NCI-H187 treated with DMSO at 0.1 percent for 48 hours (cell line): ENCODE data around the gene RTCA.
"Not testable (repeated sequence)": the region's sequence is repeated elsewhere in the genome, so short reads cannot be mapped to it uniquely, and the experiment has no call there.

Experiments
- DNase-seq: peaks from one replicate; lab custom pipeline; 2025; lab: John Stamatoyannopoulos, UW

RTCA gene

GRCh38 chr1:100261686-100262085, 4.3 kb upstream of the RTCA start:
- DNase-seq: no peak

GRCh38 chr1:100264081-100264480, 1.9 kb upstream of the RTCA start:
- DNase-seq: not testable (repeated sequence)

- no peak for DNase-seq
Observed at GRCh38 chr1:100265562-100265930, 470 bp upstream of the RTCA start.

GRCh38 chr1:100266741-100267140, 725 bp downstream of the RTCA start:
- no peak for DNase-seq

- DNase-seq: no peak
Observed at GRCh38 chr1:100267284-100267683, 1.3 kb downstream of the RTCA start.

GRCh38 chr1:100268202-100268601, 2.2 kb downstream of the RTCA start:
- DNase-seq: no peak

- no peak for DNase-seq
Observed at GRCh38 chr1:100277866-100278265, 11.8 kb downstream of the RTCA start.

GRCh38 chr1:100279358-100279923, 13.4 kb downstream of the RTCA start:
- DNase-seq: no peak

- no peak for DNase-seq
Observed at GRCh38 chr1:100279954-100280682, 14.1 kb downstream of the RTCA start.

- DNase-seq: no peak
Observed at GRCh38 chr1:100284591-100284990, 18.6 kb downstream of the RTCA start.

- DNase-seq: no peak
Observed at GRCh38 chr1:100287162-100287561, 21.1 kb downstream of the RTCA start.

- no peak for DNase-seq
Observed at GRCh38 chr1:100290291-100290690, 24.3 kb downstream of the RTCA start.

GRCh38 chr1:100292711-100293110, 26.7 kb downstream of the RTCA start:
- no peak for DNase-seq

GRCh38 chr1:100296140-100296539, 30.1 kb downstream of the RTCA start:
- DNase-seq: no peak

- not testable (repeated sequence) for DNase-seq
Observed at GRCh38 chr1:100296997-100297396, 31.0 kb downstream of the RTCA start.

GRCh38 chr1:100298512-100298911, 32.5 kb downstream of the RTCA start:
- no peak for DNase-seq

GRCh38 chr1:100299521-100300222, 33.7 kb downstream of the RTCA start:
- no peak for DNase-seq

GRCh38 chr1:100300691-100301090, 34.7 kb downstream of the RTCA start:
- DNase-seq: no peak

- no peak for DNase-seq
Observed at GRCh38 chr1:100302739-100303138, 36.7 kb downstream of the RTCA start.

- no peak for DNase-seq
Observed at GRCh38 chr1:100304227-100304626, 38.2 kb downstream of the RTCA start.

- no peak for DNase-seq
Observed at GRCh38 chr1:100304921-100305320, 38.9 kb downstream of the RTCA start.

- no peak for DNase-seq
Observed at GRCh38 chr1:100305954-100306353, 39.9 kb downstream of the RTCA start.

GRCh38 chr1:100306735-100307313, 40.8 kb downstream of the RTCA start:
- DNase-seq: no peak
